Liver (tissue), 3 donors: ENCODE results near the gene HOMER1.

ENCODE experiments used
- CTCF ChIP-seq: fragments of 150-350 bp; IDR thresholded peaks from 2 replicates; pipeline ENCODE4 v1.5.1; 2017; ENCODE audit warnings: improper control_type of control experiment, low read depth, low read length; ENCODE audit not compliant: missing input control
- MAX ChIP-seq: IDR thresholded peaks from 2 replicates; pipeline ENCODE4 v1.6.1; 2016; ENCODE audit warnings: antibody characterized with exemption
- TAF1 ChIP-seq: conservative IDR thresholded peaks from 2 replicates; pipeline ENCODE4 v1.6.1; 2016; ENCODE audit warnings: antibody characterized with exemption, mild to moderate bottlenecking
- donor health status: healthy.
- donor health status: healthy.

GRCh38 chr5:79399046-79399445 is 114.9 kb downstream of the HOMER1 start:
- no peak for TF ChIP-seq CTCF
- TF ChIP-seq TAF1, result no peak
- no peak for TF ChIP-seq MAX
